SU-DHL-6 (cell line): Measurements from ENCODE around the gene BMERB1.

Experiments used
- H2AFZ ChIP-seq: fragments of 200-600 bp; sonication (generic); 2 replicates; pipeline ENCODE4 v1.6.1; 2014; ENCODE audit warnings: low read depth, mild to moderate bottlenecking, moderate library complexity, mixed read lengths, antibody characterized with exemption, low read length; ENCODE audit not compliant: severe bottlenecking
- H3F3A ChIP-seq: fragments of 200-600 bp; shearing (Covaris generic); 2 replicates; pipeline ENCODE4 v1.6.0; 2016; ENCODE audit warnings: antibody characterized with exemption, mild to moderate bottlenecking; ENCODE audit not compliant: insufficient read depth
- H3K27ac ChIP-seq: fragments of 200-600 bp; sonication (generic); 2 replicates; pipeline ENCODE4 v1.5.1; 2016; ENCODE audit warnings: low read depth, mild to moderate bottlenecking, low read length, moderate library complexity, mixed read lengths
- H3K27me3 ChIP-seq: fragments of 200-600 bp; sonication (generic), shearing (Covaris generic); 2 replicates; pipeline ENCODE4 v1.6.0; 2014; ENCODE audit warnings: mild to moderate bottlenecking, low read length
- H3K36me3 ChIP-seq: fragments of 200-600 bp; sonication (generic); 2 replicates; pipeline ENCODE4 v1.6.1; 2014; ENCODE audit warnings: mild to moderate bottlenecking, low read length, mixed read lengths
- H3K4me2 ChIP-seq: fragments of 300-600, 200-600 bp; shearing (Covaris generic), sonication (generic); 2 replicates; pipeline ENCODE4 v1.6.0; 2014; ENCODE audit warnings: low read length, low read depth, mild to moderate bottlenecking; ENCODE audit not compliant: poor library complexity, severe bottlenecking
- H3K4me3 ChIP-seq: fragments of 200-600 bp; sonication (generic); 2 replicates; pipeline ENCODE4 v1.5.1; 2014; ENCODE audit warnings: antibody characterized with exemption, low read length, mild to moderate bottlenecking, mixed read lengths; ENCODE audit not compliant: insufficient read depth, poor library complexity, severe bottlenecking
- H3K79me2 ChIP-seq: fragments of 200-600 bp; sonication (generic); 2 replicates; pipeline ENCODE4 v1.6.1; 2014; ENCODE audit warnings: mild to moderate bottlenecking, low read length, moderate library complexity; ENCODE audit not compliant: insufficient read depth
- H3K9ac ChIP-seq: fragments of 200-600 bp; sonication (generic); 2 replicates; pipeline ENCODE4 v1.7.0; 2014; ENCODE audit warnings: mild to moderate bottlenecking, low read length
- H3K9me2 ChIP-seq: fragments of 200-600 bp; sonication (generic); replicated peaks from 2 replicates; pipeline ENCODE4 v1.6.1; 2014; ENCODE audit warnings: low read length; ENCODE audit not compliant: insufficient read depth
- H3K9me3 ChIP-seq: fragments of 200-600 bp; sonication (generic); 2 replicates; pipeline ENCODE4 v1.6.1; 2014; ENCODE audit warnings: low read length, mixed read lengths; ENCODE audit not compliant: insufficient read depth
- H4K20me1 ChIP-seq: fragments of 200-600 bp; sonication (generic); 2 replicates; pipeline ENCODE4 v1.6.1; 2014; ENCODE audit warnings: low read depth, mild to moderate bottlenecking, antibody characterized with exemption, low read length, moderate library complexity, mixed read lengths
- EZH2phosphoT487 ChIP-seq: fragments of 200-600 bp; sonication (generic), shearing (Covaris generic); conservative IDR thresholded peaks from 2 replicates; pipeline ENCODE4 v1.6.1; 2018; ENCODE audit warnings: mild to moderate bottlenecking, antibody characterized with exemption, low read length, moderate library complexity, mixed read lengths
- TF ChIP-seq, protein P1 (sequence below): fragments of 200-600 bp; sonication (generic); IDR thresholded peaks from one replicate; pipeline ENCODE4 v1.5.1; 2017; ENCODE audit warnings: antibody characterized with exemption, mild to moderate bottlenecking, low read length, moderate library complexity; ENCODE audit not compliant: insufficient read depth, poor library complexity, severe bottlenecking

The BMERB1 gene

DNA sequence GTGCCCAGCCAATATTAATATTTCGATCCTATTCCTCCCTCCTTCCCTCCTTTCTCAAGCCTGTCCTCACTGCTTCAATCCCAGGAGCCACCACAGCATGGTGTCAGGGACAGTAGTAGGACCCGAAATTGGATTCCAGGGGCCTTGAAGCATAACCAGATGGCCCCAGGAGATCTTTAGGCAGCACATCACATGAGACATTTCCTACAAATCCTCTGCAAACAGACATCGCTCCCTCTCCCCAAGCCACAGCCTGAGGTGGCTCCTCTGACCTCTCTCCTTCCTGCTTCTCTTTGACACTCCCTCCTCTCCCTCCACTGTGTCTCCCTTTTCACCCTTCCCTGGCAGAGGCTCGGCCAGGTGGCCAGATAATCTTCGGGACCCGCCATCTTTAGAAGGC lies 76.6 kb downstream of the BMERB1 start:
- Histone ChIP-seq H3K79me2 (no peaks in the 10 kb centered on the region), H3K9me2 (no peaks in the 10 kb centered on the region), H3K27me3 (no peaks in the 10 kb centered on the region), H3K4me3 (no peak overlapping the region), H3K27ac (no peak overlapping the region), H4K20me1 (no peaks in the 10 kb centered on the region), H2AFZ (no peak overlapping the region), H3K4me2 (no peak overlapping the region), H3K9me3 (no peaks in the 10 kb centered on the region), H3K36me3 (no peaks in the 10 kb centered on the region), H3F3A (no peaks in the 10 kb centered on the region), H3K9ac (no peak overlapping the region)
- TF ChIP-seq, protein P1, sequence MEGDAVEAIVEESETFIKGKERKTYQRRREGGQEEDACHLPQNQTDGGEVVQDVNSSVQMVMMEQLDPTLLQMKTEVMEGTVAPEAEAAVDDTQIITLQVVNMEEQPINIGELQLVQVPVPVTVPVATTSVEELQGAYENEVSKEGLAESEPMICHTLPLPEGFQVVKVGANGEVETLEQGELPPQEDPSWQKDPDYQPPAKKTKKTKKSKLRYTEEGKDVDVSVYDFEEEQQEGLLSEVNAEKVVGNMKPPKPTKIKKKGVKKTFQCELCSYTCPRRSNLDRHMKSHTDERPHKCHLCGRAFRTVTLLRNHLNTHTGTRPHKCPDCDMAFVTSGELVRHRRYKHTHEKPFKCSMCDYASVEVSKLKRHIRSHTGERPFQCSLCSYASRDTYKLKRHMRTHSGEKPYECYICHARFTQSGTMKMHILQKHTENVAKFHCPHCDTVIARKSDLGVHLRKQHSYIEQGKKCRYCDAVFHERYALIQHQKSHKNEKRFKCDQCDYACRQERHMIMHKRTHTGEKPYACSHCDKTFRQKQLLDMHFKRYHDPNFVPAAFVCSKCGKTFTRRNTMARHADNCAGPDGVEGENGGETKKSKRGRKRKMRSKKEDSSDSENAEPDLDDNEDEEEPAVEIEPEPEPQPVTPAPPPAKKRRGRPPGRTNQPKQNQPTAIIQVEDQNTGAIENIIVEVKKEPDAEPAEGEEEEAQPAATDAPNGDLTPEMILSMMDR, result no peak
- TF ChIP-seq EZH2phosphoT487, result no peak

DNA sequence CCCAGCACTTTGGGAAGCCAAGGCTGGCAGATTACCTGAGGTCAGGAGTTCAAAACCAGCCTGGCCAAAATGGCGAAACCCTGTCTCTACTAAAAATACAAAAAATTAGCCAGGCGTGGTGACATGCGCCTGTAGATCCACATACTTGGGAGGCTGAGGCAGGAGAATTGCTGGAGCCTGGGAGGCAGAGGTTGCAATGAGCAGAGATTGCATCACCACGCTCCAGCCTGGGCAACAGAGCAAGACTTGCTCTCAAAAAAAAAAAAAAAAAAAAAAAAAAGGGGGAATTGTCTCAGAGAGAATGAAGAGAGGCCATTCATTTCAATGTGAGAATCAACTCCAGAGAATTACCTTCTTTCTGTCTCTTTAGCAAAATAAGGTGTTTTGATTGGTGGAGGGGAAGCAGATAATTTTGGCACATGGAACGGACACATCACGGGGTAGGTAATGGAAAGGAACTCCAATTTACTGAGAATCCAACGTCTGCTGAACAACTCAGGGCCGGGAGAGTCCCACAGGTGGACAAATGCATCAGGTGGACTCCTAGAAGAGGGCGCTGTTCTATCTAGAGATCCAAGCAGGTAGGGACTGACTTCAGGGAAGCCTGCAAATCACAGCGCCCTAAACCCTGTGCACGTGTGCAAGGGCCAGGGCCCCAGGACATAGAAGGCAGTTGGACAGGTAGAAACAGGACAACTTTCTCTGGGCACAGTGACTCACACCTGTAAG lies 77.5 kb downstream of the BMERB1 start:
- Histone ChIP-seq H3K9me2 (no peaks in the 10 kb centered on the region), H3F3A (no peaks in the 10 kb centered on the region), H3K27ac (no peak overlapping the region), H2AFZ (no peak overlapping the region), H3K9ac (no peak overlapping the region), H3K27me3 (no peaks in the 10 kb centered on the region), H4K20me1 (no peaks in the 10 kb centered on the region), H3K79me2 (no peaks in the 10 kb centered on the region), H3K36me3 (no peaks in the 10 kb centered on the region), H3K4me2 (no peak overlapping the region), H3K9me3 (no peaks in the 10 kb centered on the region), H3K4me3 (no peak overlapping the region)
- TF ChIP-seq, protein P1, result no peak
- no peak for TF ChIP-seq EZH2phosphoT487

DNA sequence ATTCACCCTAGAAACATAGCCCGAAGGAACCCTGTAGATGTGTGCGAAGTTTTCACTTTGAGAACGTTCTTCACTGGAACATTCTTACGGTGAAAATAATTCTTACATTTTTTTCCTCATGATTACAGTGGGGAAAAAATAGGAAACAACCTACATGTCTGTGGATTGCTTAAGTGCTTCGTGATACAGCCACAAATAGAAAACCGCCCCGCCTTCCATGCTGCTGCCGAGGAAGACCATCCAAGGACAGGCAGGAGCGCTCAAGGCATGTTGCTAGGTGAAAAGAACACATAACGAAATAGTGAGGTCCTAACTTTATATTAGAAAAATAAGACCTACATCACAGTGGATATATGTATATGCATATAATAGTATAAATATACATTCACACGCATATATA lies 78.8 kb downstream of the BMERB1 start:
- no peaks in the 10 kb centered on the region for H3K27me3 ChIP-seq
- no peaks in the 10 kb centered on the region for H3K9me2 ChIP-seq
- H3K36me3 ChIP-seq, result no peaks in the 10 kb centered on the region
- H3F3A ChIP-seq, result no peaks in the 10 kb centered on the region
- no peaks in the 10 kb centered on the region for H3K9me3 ChIP-seq
- H3K27ac ChIP-seq, result no peak overlapping the region
- H3K79me2 ChIP-seq, result no peaks in the 10 kb centered on the region
- no peak overlapping the region for H3K9ac ChIP-seq
- TF ChIP-seq, protein P1, result no peak
- TF ChIP-seq EZH2phosphoT487, result no peak
- H2AFZ ChIP-seq, result no peak overlapping the region
- H4K20me1 ChIP-seq, result no peaks in the 10 kb centered on the region
- H3K4me2 ChIP-seq, result no peak overlapping the region
- no peak overlapping the region for H3K4me3 ChIP-seq
